HepG2 (cell line): Measurements from ENCODE around the gene CEP164. TPM values are rescaled to one million over a fixed set of nuclear protein-coding genes. Genes with fewer than 3 reads are reported as not detected.

ENCODE experiments used
- ATAC-seq: fragments of 200-7000 bp; cut with Tn5 transposase; 3 replicates; pipeline ENCODE4 v1.9.1; 2020; ENCODE audit warnings: mild to moderate bottlenecking, moderate library complexity
- BruUV-seq: library from RNA; stranded (reverse); fragments of 400-500 nt; replicated peaks from 2 replicates; lab custom pipeline; 2021; lab: Mats Ljungman, UMichigan
- CTCF ChIA-PET: fragments of 300-600 bp; formaldehyde crosslinking; extraction: SDS; loops from one replicate; lab custom pipeline; 2021; ENCODE audit warnings: low total read pairs, inconsistent platforms, low intra/inter-chr PET ratio; lab: Yijun Ruan, JAX
- POLR2A ChIA-PET: fragments of 350-600 bp; sonication (Branson Sonifier 250); formaldehyde crosslinking; loops from one replicate; lab custom pipeline; 2020; ENCODE audit warnings: antibody characterized with exemption, inconsistent platforms; lab: Yijun Ruan, JAX
- DNase-seq: peaks from one replicate; pipeline ENCODE4 v3.0.0-alpha.2; 2015; ENCODE audit warnings: low spot score
- FAIRE-seq: peaks from 3 replicates; lab custom pipeline; 2011; peaks lifted over from hg19 to GRCh38; lab: Jason Lieb, UNC
- H2AFZ ChIP-seq: one replicate; pipeline ENCODE4 v1.6.1; 2011; ENCODE audit warnings: low read length, inconsistent platforms
- H3K27ac ChIP-seq: fragments of 300-600 bp; 3 replicates; pipeline ENCODE4 v1.8.0; 2011; ENCODE audit warnings: mixed run types, mild to moderate bottlenecking, mixed read lengths, low read length, inconsistent platforms; ENCODE audit not compliant: insufficient read depth; ENCODE audit errors: extremely low read length
- H3K27me3 ChIP-seq, 2 experiments: fragments of 200-600 bp in 1 of 2; 2 replicates in 1 of 2; 3 replicates in 1 of 2; pipeline versions ENCODE4 v1.6.0 to v1.8.0; 2011; ENCODE audit warnings: low read length in 2 of 2, mild to moderate bottlenecking in 2 of 2, moderate library complexity in 2 of 2, inconsistent platforms in 1 of 2; ENCODE audit not compliant: insufficient read depth in 2 of 2, control insufficient read depth in 1 of 2
- H3K36me3 ChIP-seq, 2 experiments: fragments of 200-600 bp in 1 of 2; replicated peaks in 1 of 2; 2 replicates in 1 of 2; 3 replicates in 1 of 2; pipeline versions ENCODE4 v1.5.1 to v1.8.0; 2011; ENCODE audit warnings: low read length in 2 of 2, inconsistent platforms in 1 of 2; ENCODE audit not compliant: insufficient read depth in 2 of 2, control insufficient read depth in 1 of 2
- H3K4me1 ChIP-seq: 2 replicates; pipeline ENCODE4 v1.5.1; 2012; ENCODE audit warnings: low read length, inconsistent platforms; ENCODE audit not compliant: insufficient read depth
- H3K4me2 ChIP-seq: 2 replicates; pipeline ENCODE4 v1.6.0; 2011; ENCODE audit warnings: low read depth, low read length, inconsistent platforms
- H3K4me3 ChIP-seq, 3 experiments: fragments of 200-600 bp in 1 of 3; sonication (generic), shearing (Covaris generic) in 1 of 3; replicated peaks in 1 of 3; 2 replicates each; pipeline ENCODE4 v1.5.1; 2011 to 2016; ENCODE audit warnings: low read length in 3 of 3, inconsistent platforms in 2 of 3, low read depth in 2 of 3, mild to moderate bottlenecking in 2 of 3, control low read depth in 1 of 3, mixed read lengths in 1 of 3; ENCODE audit not compliant: insufficient read depth in 1 of 3
- H3K79me2 ChIP-seq: one replicate; pipeline ENCODE4 v1.6.1; 2011; ENCODE audit warnings: low read length, inconsistent platforms; ENCODE audit not compliant: insufficient read depth
- H3K9ac ChIP-seq: 2 replicates; pipeline ENCODE4 v1.6.0; 2011; ENCODE audit warnings: mild to moderate bottlenecking, low read depth, low read length, inconsistent platforms; ENCODE audit not compliant: insufficient read depth
- H3K9me3 ChIP-seq: 2 replicates; pipeline ENCODE4 v1.5.1; 2012; ENCODE audit warnings: mild to moderate bottlenecking, low read length
- H4K20me1 ChIP-seq: 2 replicates; pipeline ENCODE4 v1.6.0; 2011; ENCODE audit warnings: inconsistent platforms, mild to moderate bottlenecking, low read length, moderate library complexity; ENCODE audit not compliant: insufficient read depth
- AKAP8 ChIP-seq: sonication (generic); formaldehyde crosslinking; IDR thresholded peaks from 2 replicates; pipeline ENCODE4 v1.5.1; 2020; ENCODE audit warnings: mild to moderate bottlenecking, missing genetic modification reagents
- JUND ChIP-seq: sonication (generic); formaldehyde crosslinking; IDR thresholded peaks from 2 replicates; pipeline ENCODE4 v1.8.0; 2022; ENCODE audit warnings: mild to moderate bottlenecking, missing genetic modification reagents
- POLR2AphosphoS2 ChIP-seq: IDR thresholded peaks from 2 replicates; pipeline ENCODE4 v1.6.1; 2011; ENCODE audit warnings: low read depth, low read length, improper control_type of control experiment
- SP1 ChIP-seq, 2 experiments: fragments of 450-650 bp in 1 of 2; sonication (generic) in 1 of 2; formaldehyde crosslinking in 1 of 2; IDR thresholded peaks; 2 replicates each; pipeline versions ENCODE4 v1.4.0 to v1.6.1; 2016 to 2020; ENCODE audit warnings: missing genetic modification reagents in 1 of 2
- TSC22D2 ChIP-seq: sonication (generic); formaldehyde crosslinking; IDR thresholded peaks from 2 replicates; pipeline ENCODE4 v1.5.1; 2020; ENCODE audit warnings: missing genetic modification reagents, mild to moderate bottlenecking, borderline replicate concordance
- YY1 ChIP-seq: IDR thresholded peaks from 2 replicates; pipeline ENCODE4 v1.6.1; 2011; ENCODE audit warnings: low read length, low read depth, moderate library complexity, mild to moderate bottlenecking; ENCODE audit not compliant: insufficient read depth, insufficient replicate concordance
- ZBTB20 ChIP-seq: sonication (generic); formaldehyde crosslinking; IDR thresholded peaks from 2 replicates; pipeline ENCODE4 v1.8.1; 2023; ENCODE audit warnings: missing genetic modification reagents, low read depth, mild to moderate bottlenecking, borderline replicate concordance
- ZNF367 ChIP-seq: sonication (generic); formaldehyde crosslinking; IDR thresholded peaks from 2 replicates; pipeline ENCODE4 v1.4.0; 2020; ENCODE audit warnings: missing genetic modification reagents, borderline replicate concordance
- ZNF382 ChIP-seq: sonication (generic); formaldehyde crosslinking; IDR thresholded peaks from 2 replicates; pipeline ENCODE4 v1.5.0; 2020; ENCODE audit warnings: missing genetic modification reagents, mild to moderate bottlenecking, borderline replicate concordance
- WGBS: methylation state at CpG from one replicate; pipeline ENCODE4 v1.1.6; 2017; ENCODE audit warnings: low lambda C conversion rate; 5-methylcytosine and 5-hydroxymethylcytosine counted together
- in situ Hi-C: cut with HindIII; loops from 2 replicates; pipeline ENCODE4 v1.10.0; 2017; ENCODE audit warnings: low pct_unique_long_range_greater_than_20kb; ENCODE audit not compliant: extremely low pct_ligation_motif_present
- intact Hi-C: fragments of 100-400 bp; cut with micrococcal nuclease; formaldehyde crosslinking; loops from one replicate; pipeline ENCODE4 v1.10.0; 2022; ENCODE audit not compliant: unreplicated experiment
- polyA plus RNA-seq, 8 experiments: library from polyadenylated mRNA; depleted of rRNA in 3 of 8; stranded (reverse) in 7 of 8; unstranded in 1 of 8; fragments of >200 nt; fragmentation: Illumina TruSeq in 4 of 8; extraction: Trizol in 4 of 8; gene quantifications; 2 replicates each; pipeline versions ENCODE4 v1.2.1 to v1.2.3, GENCODE V29; 2011 to 2016; ENCODE audit warnings: low read depth in 4 of 8, missing spikeins in 1 of 8, mixed read lengths in 1 of 8; ENCODE audit not compliant: insufficient read depth in 1 of 8
- total RNA-seq, 5 experiments: library from RNA; depleted of rRNA; stranded (reverse); fragments of >200 nt; fragmentation: Illumina TruSeq; extraction: Trizol; gene quantifications; 2 replicates each; pipeline ENCODE4 v1.2.3, GENCODE V29; 2016; ENCODE audit warnings: low read depth in 1 of 5
- TF ChIP-seq, protein P1 (sequence below): sonication (generic); formaldehyde crosslinking; IDR thresholded peaks from 2 replicates; pipeline ENCODE4 v1.4.0; 2020; ENCODE audit warnings: missing genetic modification reagents
- TF ChIP-seq, protein P2 (sequence below): sonication (generic); formaldehyde crosslinking; conservative IDR thresholded peaks from 2 replicates; pipeline ENCODE4 v1.4.0; 2020; ENCODE audit warnings: mild to moderate bottlenecking, missing genetic modification reagents, moderate library complexity
- TF ChIP-seq, protein P3 (sequence below): sonication (generic); formaldehyde crosslinking; IDR thresholded peaks from 2 replicates; pipeline ENCODE4 v1.8.0; 2022; ENCODE audit warnings: mild to moderate bottlenecking, missing genetic modification reagents, moderate library complexity
- TF ChIP-seq, protein P4 (sequence below): sonication (generic); formaldehyde crosslinking; conservative IDR thresholded peaks from 2 replicates; pipeline ENCODE4 v1.4.0; 2020; ENCODE audit warnings: missing genetic modification reagents
- TF ChIP-seq, protein P5 (sequence below): sonication (generic); formaldehyde crosslinking; IDR thresholded peaks from 2 replicates; pipeline ENCODE4 v1.5.1; 2020; ENCODE audit warnings: missing genetic modification reagents, mild to moderate bottlenecking, borderline replicate concordance

Gene CEP164
- total and polyA plus RNA-seq, 2 of the 13 experiments (the other 11 are each of a cell fraction or from before 2014, with no cell fraction given) = 11.4 to 15.2 TPM

DNA sequence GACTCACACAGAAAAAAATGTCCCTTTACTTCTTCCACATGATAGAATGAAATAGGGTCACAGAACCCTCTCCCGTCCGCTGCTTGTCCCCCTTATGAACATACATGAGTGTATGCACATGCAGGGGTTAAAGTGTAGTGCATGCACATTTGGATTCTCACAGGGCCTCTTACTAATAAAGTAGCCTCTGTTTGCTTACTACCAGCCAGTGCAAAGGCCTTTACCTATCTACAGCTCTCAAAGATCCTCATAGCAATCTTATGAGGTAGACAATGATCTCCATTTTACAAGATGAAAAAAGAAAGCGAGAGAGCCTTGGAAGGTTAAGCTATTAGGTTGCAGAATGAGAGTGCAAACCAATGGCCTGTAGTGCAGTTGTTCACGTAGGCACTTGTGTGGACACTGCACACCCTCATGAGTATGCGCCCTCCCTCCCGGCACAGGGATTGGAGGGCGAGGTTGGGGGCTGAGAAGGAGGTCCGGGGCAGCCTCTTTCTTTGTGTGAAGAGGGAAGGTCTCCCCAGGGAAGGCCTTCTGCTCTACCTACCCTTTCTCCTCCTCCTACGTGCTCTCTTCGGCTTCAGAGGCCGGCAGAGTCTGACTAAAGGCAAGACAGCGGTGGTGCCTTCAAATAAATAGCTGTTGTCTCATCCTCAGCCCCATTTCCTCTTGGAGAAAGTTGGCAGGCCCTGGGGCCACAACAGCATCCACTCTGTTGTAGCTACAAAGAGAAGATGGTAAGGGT is 91.3 kb downstream of the CEP164 start:
- Histone ChIP-seq H2AFZ (peak overlapping the region; percentile 66), H3K4me1 (peaks cover 36% of the 10 kb centered on the region), H3K9ac (peak overlapping the region; percentile 10; the same call in 1 of the 2 replicates), H3K36me3 (no peaks in the 10 kb centered on the region), H3K4me3 (peak overlapping the region; percentile 2 to 52 (median 33); a peak in 5 of 6 replicates), H3K79me2 (no peaks in the 10 kb centered on the region), H3K9me3 (no peaks in the 10 kb centered on the region), H3K27ac (no peak overlapping the region), H3K27me3 (peaks cover 4 to 14% of the 10 kb centered on the region in 2 experiments; a peak in 2 of 5 replicates), H4K20me1 (no peaks in the 10 kb centered on the region), H3K4me2 (peak overlapping the region; percentile 63)
- ATAC-seq (peak; percentile 66), DNase-seq (peak; percentile 12), FAIRE-seq (no peak)
- CTCF ChIA-PET = no interaction called here
- no TSS peak for BruUV-seq
- in situ Hi-C loops = no loop called here
- POLR2A ChIA-PET = no interaction called here
- 13% methylated on average over 12 of the region's 12 CpGs for WGBS
- intact Hi-C loops = no loop called here
- TF ChIP-seq JUND (CRISPR knock-in tag) = no peak
- TF ChIP-seq ZBTB20 (CRISPR knock-in tag) = no peak
- TF ChIP-seq, protein P1, sequence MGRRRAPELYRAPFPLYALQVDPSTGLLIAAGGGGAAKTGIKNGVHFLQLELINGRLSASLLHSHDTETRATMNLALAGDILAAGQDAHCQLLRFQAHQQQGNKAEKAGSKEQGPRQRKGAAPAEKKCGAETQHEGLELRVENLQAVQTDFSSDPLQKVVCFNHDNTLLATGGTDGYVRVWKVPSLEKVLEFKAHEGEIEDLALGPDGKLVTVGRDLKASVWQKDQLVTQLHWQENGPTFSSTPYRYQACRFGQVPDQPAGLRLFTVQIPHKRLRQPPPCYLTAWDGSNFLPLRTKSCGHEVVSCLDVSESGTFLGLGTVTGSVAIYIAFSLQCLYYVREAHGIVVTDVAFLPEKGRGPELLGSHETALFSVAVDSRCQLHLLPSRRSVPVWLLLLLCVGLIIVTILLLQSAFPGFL (CRISPR knock-in tag) = no peak
- TF ChIP-seq, protein P2, sequence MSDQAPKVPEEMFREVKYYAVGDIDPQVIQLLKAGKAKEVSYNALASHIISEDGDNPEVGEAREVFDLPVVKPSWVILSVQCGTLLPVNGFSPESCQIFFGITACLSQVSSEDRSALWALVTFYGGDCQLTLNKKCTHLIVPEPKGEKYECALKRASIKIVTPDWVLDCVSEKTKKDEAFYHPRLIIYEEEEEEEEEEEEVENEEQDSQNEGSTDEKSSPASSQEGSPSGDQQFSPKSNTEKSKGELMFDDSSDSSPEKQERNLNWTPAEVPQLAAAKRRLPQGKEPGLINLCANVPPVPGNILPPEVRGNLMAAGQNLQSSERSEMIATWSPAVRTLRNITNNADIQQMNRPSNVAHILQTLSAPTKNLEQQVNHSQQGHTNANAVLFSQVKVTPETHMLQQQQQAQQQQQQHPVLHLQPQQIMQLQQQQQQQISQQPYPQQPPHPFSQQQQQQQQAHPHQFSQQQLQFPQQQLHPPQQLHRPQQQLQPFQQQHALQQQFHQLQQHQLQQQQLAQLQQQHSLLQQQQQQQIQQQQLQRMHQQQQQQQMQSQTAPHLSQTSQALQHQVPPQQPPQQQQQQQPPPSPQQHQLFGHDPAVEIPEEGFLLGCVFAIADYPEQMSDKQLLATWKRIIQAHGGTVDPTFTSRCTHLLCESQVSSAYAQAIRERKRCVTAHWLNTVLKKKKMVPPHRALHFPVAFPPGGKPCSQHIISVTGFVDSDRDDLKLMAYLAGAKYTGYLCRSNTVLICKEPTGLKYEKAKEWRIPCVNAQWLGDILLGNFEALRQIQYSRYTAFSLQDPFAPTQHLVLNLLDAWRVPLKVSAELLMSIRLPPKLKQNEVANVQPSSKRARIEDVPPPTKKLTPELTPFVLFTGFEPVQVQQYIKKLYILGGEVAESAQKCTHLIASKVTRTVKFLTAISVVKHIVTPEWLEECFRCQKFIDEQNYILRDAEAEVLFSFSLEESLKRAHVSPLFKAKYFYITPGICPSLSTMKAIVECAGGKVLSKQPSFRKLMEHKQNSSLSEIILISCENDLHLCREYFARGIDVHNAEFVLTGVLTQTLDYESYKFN (CRISPR knock-in tag) = peak; percentile 32; the same call in 1 of the 2 replicates
- no peak for TF ChIP-seq AKAP8
- no peak for TF ChIP-seq SP1 (IDR thresholded peaks at IDR 0.05)
- TF ChIP-seq SP1 (CRISPR knock-in tag; IDR thresholded peaks at IDR 0.05) = no peak
- TF ChIP-seq POLR2AphosphoS2 = no peak
- TF ChIP-seq, protein P3, sequence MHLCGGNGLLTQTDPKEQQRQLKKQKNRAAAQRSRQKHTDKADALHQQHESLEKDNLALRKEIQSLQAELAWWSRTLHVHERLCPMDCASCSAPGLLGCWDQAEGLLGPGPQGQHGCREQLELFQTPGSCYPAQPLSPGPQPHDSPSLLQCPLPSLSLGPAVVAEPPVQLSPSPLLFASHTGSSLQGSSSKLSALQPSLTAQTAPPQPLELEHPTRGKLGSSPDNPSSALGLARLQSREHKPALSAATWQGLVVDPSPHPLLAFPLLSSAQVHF = no peak
- TF ChIP-seq, protein P4, sequence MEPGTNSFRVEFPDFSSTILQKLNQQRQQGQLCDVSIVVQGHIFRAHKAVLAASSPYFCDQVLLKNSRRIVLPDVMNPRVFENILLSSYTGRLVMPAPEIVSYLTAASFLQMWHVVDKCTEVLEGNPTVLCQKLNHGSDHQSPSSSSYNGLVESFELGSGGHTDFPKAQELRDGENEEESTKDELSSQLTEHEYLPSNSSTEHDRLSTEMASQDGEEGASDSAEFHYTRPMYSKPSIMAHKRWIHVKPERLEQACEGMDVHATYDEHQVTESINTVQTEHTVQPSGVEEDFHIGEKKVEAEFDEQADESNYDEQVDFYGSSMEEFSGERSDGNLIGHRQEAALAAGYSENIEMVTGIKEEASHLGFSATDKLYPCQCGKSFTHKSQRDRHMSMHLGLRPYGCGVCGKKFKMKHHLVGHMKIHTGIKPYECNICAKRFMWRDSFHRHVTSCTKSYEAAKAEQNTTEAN = 0 out of 2 replicates have a peak, but pooled peaks have one; percentile 43
- TF ChIP-seq ZNF367 = no peak
- TF ChIP-seq YY1 = no peak
- TF ChIP-seq, protein P5, sequence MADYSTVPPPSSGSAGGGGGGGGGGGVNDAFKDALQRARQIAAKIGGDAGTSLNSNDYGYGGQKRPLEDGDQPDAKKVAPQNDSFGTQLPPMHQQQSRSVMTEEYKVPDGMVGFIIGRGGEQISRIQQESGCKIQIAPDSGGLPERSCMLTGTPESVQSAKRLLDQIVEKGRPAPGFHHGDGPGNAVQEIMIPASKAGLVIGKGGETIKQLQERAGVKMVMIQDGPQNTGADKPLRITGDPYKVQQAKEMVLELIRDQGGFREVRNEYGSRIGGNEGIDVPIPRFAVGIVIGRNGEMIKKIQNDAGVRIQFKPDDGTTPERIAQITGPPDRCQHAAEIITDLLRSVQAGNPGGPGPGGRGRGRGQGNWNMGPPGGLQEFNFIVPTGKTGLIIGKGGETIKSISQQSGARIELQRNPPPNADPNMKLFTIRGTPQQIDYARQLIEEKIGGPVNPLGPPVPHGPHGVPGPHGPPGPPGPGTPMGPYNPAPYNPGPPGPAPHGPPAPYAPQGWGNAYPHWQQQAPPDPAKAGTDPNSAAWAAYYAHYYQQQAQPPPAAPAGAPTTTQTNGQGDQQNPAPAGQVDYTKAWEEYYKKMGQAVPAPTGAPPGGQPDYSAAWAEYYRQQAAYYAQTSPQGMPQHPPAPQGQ (CRISPR knock-in tag) = no peak
- TF ChIP-seq ZNF382 = no peak
- TF ChIP-seq TSC22D2 (CRISPR knock-in tag) = no peak
